Hippocampal formation (tissue), 2 donors: ENCODE results near the gene LMNA.

Experiments used
- DNase-seq, 2 donors: peaks; one replicate each; lab custom pipeline; 2025; lab: John Stamatoyannopoulos, UW

LMNA gene

DNA sequence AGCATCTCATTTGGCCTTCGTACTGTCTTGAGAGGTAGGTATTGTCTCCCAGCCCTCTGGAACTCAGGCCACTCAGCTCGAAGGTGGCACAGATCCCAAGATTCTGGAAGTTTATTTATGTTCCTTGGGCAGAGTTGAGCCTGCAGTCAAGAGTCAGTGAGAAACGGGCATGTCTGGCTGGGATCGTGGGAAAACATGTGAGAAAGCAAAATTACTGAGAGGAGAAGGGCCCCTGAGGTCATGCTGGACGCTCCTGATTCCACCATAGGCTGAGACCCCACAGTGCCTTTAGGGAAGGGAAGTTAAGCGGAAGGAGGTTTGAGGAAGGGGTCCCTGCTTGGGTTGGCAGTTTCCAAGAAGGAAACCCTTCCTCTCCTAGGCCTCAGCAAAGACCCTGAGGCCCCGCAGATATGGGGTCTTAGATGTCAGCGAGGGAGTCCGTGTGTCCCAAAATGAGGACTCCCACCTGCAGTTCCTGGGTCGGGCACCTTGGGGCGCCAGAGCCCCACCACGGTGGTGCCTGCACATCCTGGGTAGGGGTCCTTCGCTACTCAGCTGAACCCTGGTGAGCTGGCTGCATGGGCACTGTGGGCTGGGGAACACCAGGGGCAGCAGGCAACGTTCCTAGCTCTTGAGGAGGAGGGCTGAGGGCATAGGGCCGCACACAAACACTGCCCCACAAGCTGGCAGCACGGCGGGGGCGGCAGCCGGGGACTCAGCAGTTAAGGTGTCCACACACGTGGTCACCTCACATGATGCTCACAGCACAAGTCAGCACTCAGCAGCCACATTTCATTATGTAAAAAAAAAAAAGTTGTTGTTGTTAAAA lies 26.6 kb downstream of the LMNA start:
- no peak for DNase-seq

- no peak for DNase-seq
These were observed 29.4 kb downstream of the LMNA start for GRCh38 chr1:156143765-156144489.

GRCh38 chr1:156144742-156145141 lies 30.2 kb downstream of the LMNA start:
- no peak for DNase-seq

GRCh38 chr1:156145650-156146019 lies 31.1 kb downstream of the LMNA start:
- no peak for DNase-seq

DNA sequence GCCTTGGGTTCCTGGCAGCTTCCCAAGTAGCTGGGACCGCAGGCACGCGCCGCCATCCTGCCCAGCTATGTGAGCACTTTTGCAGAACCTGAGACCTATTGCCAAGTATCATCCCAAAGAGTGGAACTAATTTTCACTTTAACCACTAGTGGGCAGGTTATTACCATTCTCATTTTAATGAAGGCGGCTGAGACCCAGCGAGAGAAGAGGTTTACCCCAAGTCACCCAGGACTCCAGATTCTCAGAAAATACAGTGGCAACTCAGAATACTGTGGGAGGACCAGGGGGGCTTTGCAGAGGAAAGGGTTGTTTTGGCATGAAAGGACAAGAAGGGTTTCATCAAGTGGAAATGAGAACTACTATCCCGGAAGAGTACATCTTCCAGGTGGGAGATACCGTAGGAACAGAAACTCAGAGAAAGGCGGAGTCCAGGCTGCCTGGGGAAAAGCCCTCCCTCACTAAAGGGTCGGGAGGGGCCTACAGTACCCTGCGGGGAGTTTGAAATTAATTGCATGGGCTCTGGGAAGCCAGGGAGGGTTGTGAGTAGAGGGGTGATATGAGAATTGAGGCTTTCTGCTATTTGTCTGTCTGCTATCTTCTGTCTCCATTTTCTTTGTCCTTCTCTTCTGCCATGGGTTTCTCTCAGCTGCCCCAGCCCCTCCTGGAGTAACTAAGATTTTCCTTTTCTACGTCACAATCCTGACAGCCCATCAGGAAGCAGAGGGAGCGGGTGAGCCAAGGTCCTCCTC lies 31.7 kb downstream of the LMNA start:
- DNase-seq: peak in 1 of 2 donors; percentile 85

GRCh38 chr1:156146769-156147405 lies 32.4 kb downstream of the LMNA start:
- peak in 1 of 2 donors; percentile 45 for DNase-seq

DNA sequence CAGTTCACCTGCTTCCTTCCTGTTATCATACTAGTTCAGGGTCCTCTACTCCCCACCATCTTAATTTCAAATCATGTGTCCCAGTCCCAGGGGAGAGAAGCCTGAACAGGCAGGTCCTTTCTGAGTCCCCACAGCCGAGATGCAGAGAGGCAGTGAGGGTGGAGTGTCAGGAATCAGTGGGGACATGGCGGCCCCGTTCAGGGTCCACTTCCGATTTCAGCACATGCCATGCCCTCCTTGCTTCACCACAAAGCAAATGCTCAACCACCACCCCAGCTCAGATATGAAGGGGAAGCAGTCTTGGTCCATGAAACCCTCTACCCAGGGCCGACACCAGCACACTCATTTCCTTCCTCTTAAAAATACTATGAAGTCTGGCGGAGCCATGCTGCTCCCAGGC lies 33.7 kb downstream of the LMNA start:
- no peak for DNase-seq

DNA sequence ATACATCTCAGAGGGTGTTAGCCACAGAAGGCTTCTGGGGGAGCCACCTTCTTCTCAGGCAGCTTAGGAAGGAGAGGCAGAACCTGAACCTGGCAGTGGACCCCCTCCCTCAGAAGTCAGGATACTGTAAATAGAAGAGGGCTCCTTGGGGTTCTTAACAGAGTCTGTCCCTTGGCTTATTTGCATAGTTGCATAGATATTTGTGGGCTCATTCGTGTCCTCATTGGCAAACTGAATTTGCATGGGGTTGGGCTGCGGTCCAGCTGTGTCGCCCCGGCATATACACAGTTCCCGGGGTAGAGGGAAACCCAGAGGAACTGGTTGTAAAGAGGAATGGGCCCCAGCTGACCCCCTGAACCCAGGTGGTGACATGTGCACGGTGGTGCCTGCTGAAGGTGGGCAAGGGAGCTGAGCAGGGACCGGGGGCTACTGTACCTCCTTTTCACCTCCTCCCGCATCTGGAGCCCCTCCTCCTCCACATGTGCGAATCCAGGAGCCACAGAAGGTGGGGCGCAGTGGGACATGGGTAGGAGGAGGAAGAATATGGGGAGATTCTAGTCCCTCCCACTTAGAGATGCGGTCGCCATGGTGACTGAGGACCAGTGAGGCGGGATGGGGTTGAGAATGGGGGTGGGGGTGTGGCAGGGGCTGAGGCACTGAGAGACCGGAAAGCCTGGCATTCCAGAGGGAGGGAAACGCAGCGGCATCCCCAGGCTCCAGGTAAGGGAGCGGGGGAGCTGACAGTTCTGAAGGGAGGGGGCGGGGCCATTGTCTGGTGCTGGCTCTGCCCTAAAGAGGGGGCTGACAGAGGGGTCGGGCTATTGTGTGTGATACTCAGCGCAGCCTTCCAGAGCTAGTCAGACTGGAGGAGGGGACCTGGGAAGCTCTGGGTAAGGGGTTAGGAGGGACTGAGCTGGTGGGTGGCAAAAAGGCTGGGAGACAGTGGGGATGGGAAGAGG lies 35.1 kb downstream of the LMNA start:
- no peak for DNase-seq

DNA sequence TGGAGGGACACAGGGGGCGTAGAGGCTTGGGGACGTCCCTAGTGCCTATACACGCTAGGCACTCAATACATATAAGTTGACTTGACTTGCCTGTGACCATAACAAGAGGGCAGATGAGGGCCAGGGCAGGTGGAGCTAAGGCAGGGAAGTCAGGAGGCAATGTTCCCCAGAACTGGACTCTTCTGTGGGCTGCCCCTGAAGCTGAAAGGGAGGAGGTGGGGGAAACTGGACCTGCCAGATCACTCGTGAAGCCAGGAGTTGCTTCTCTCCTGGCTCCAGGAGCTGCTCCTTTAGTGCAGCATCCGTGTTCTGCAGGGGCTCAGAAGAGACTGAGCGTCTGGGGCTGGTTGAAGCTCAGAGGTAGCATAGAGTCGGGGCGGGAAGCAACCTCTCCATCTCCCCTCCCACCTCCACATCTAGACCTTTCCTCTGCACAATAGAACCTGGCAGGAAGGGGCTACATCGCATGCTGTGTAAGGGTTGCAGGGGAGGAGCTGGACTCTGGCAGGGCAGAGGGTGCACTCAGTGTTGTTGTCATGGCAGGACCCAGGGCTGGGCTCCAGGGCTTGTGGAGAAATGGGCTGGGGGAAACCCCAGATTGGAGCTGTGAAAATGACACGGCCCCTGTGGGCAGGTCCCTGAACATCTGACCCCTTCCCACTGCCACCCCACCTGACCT lies 36.0 kb downstream of the LMNA start:
- DNase-seq: no peak

DNA sequence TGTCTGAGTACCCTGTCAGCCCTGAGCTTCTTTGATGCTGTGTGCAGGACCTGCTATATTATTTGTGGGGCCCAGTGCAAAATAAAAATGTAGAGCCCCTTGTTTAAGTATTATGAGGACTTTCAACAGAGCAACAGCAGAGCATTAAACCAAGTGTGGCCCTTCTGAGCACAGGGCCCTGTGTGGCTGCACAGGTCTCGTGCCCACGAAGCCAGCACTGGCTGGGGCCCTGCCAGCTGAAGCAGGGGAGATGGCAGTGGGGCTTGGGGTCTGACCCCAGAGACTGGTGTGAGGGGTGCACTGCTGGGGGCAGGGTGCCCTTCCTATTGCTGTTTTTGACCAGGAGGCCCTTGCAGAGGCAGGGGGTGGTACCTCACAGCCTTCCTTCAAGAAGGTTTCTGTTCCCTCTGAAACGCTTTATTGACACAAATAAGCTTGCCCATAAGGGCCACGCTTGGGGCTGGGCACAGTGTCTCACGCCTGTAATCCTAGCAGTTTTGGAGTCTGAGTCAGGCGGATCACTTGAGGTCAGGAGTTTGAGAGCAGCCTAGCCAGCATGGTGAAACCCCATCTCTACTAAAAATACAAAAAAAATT lies 36.7 kb downstream of the LMNA start:
- DNase-seq: no peak

DNA sequence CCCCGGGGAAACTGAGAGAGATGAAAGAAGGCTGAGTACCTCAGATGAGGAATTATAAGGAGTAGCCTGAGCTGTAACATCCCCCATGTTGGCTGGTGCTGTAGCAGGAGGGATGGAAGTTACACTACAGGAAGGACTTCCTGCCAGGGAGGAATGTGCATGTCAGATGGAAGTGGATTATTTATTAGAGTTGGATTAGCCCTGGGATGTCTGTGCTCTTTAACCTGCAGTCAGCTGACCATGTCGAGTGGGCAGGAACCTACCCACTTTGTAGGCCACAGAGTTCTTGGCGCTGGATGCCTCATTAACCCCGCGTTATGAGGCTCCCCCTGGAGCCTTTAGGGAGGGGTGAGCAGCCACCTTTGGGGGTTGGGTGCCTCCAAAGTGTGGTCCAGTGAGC lies 38.1 kb downstream of the LMNA start:
- no peak for DNase-seq

DNA sequence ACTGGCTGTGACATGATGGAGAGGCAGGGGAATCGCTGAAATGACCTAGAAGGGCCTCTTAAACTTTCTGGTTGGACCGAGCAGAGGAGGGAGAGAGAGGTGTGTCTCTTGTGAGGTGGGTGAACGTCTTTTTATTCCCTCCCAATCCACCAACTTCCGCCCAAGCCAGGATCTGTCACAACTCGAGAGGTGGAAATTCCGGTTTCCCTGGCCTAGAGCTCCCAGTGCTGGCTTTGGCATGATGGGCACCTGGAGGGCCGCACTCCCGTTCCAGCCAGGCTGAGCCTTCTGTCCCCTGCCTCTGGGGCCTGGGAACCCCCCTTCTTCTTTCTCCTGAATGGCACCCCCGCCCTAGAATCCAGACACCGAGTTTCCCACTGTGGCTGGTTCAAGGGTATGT lies 38.9 kb downstream of the LMNA start, which contains the start of gene SEMA4A:
SEMA4A (plus strand) TSS at position 224 of the 400 bp plus-strand sequence. CDS start 994 bp downstream, outside the sequence.
- no peak for DNase-seq

DNA sequence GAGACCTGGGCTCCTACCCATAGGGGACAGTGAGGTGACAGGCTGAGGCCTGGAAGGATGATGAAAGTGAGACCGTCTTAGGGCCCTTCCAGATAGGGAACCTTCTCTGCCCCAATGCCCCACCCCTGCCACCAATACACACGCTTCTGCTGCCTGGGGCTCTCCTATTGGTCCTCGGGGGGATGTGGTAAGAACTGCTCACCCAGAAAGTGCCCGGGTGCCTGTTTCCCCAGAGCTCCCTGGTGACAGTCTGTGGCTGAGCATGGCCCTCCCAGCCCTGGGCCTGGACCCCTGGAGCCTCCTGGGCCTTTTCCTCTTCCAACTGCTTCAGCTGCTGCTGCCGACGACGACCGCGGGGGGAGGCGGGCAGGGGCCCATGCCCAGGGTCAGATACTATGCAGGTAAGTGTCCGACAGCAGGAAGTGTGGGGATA lies 39.8 kb downstream of the LMNA start:
- no peak for DNase-seq

DNA sequence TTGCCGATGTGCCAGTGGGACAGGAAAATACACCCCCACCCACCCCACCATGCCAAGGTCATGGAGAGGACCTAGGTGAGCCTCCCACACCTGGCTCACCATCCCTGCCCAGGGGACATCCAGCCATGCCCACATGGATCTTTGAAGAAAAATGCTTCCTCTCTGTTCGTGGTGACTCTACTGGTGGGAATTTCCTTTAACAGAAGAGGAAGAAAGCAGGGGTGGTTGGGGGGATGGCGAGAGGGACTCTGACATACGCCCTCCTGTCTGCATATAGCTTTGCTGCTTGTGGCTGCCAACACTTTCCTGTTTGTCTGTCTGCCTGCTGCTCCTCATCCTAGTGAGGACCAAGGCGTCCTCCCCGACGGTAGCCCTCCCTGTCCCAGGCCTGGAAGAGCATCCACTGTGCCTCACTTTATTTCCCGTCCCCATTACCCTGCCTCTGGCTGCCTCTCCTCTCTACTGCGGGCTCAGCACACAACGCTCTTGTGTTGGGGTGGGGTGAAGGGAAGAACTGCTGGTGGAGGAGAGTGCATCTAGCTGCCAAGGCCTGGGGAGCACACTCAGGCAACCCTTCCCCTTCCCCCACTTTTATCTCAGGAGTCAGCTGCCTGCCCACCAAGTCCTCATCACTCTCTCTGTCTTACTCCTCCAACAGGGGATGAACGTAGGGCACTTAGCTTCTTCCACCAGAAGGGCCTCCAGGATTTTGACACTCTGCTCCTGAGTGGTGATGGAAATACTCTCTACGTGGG lies 41.4 kb downstream of the LMNA start:
- DNase-seq: no peak

GRCh38 chr1:156157506-156157905 lies 43.0 kb downstream of the LMNA start:
- DNase-seq: no peak

DNA sequence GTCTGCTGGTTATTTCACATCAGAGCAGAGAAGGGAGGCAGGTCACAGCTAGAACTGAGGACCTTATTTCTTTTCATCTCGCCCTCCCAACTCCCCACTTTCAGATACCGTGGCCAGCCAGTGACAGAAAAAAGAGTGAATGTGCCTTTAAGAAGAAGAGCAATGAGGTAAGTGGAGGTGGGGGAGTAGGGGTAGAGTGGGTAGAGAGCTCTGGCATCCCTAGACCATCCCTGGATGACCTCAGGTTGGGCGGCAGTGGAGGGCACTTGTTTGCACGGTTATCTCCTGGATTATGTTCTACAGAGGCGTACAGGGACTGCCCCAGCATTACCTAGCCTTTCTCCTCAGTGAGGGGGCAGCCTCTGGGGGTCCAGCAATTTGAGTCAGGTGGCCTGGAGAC lies 43.5 kb downstream of the LMNA start:
- no peak for DNase-seq

DNA sequence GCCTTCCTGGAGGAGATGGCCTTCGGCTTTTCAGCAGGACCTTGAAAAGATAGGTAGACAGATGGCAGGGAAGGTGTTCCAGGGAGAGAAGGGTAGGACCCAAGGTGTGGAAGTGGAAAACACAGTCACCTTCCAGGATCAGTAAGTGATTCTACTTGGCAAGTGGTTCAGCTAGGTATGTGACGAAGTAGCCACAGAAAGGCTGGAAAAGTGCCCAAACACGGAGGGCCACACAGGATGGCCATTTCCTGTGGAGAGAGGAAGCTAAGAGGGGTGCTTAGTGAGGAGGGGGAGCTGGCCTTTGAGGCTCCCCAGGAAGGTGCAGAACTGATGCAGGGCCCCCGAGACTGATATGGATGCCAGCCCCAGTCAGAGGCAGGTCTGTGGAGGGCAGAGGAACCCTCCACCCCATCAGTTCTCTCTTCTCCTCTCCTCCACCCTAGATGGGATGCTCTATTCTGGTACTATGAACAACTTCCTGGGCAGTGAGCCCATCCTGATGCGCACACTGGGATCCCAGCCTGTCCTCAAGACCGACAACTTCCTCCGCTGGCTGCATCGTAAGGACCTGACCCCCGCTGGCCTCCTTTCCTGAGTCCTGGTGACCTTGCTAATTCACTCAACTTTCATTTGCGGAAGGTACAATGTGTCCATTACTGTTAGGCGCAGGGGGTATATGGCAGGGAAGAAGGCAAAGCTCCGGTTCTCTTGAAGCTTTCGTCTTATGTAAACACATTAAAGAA lies 45.7 kb downstream of the LMNA start:
- no peak for DNase-seq

DNA sequence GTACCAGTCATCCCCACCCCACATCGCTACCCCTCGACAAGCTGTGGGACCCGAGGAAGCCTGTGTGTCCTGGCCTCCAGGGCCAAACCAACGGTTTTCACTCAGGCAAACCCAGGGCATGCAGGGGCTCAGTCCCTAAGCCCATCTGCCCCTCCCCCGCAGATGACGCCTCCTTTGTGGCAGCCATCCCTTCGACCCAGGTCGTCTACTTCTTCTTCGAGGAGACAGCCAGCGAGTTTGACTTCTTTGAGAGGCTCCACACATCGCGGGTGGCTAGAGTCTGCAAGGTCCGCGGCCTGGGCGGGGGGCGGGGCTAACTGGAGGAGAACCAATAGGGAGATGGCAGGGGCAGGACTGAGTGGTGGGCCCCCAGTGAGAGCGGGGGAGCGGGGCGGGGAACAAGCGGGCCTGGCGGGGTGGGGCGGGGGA lies 46.2 kb downstream of the LMNA start:
- peak; percentile 48 to 75 for DNase-seq
